Activated CD8-positive, alpha-beta memory T cell treated with anti-CD3 and anti-CD28 coated beads, Interleukin-2, amount 50 U/mL, for 4 hours (primary cell): Measurements from ENCODE around the gene OR2M2.

Source experiments
- DNase-seq: peaks from one replicate; pipeline ENCODE4 v3.0.0-alpha.2; 2020

The OR2M2 gene, protein sequence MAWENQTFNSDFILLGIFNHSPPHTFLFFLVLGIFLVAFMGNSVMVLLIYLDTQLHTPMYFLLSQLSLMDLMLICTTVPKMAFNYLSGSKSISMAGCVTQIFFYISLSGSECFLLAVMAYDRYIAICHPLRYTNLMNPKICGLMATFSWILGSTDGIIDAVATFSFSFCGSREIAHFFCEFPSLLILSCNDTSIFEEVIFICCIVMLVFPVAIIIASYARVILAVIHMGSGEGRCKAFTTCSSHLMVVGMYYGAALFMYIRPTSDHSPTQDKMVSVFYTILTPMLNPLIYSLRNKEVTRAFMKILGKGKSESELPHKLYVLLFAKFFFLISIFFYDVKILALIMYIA

DNA sequence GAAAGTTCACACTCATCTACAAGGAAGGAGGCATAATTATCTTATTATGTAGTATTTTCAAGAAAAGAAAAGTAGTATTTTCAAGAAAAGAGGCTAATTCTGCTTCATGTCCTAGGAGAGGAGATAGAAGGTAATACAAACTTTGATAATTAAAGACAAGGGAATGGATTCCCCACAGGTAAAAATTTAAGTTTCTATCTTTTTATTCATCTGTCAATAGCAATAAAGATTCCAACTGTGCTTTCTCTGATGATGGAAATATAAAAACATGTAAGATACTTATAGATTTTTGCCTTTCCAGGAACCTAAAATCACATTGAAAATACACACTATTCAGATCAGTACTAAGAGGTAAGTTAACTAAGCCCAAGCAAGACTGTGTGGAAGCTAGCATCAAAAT lies at the start of gene OR2M2:
TSS of gene OR2M2 (plus strand) at position 301 of the 400 bp plus-strand sequence. CDS start 5,165 bp downstream, outside the sequence.
- no peak for DNase-seq

DNA sequence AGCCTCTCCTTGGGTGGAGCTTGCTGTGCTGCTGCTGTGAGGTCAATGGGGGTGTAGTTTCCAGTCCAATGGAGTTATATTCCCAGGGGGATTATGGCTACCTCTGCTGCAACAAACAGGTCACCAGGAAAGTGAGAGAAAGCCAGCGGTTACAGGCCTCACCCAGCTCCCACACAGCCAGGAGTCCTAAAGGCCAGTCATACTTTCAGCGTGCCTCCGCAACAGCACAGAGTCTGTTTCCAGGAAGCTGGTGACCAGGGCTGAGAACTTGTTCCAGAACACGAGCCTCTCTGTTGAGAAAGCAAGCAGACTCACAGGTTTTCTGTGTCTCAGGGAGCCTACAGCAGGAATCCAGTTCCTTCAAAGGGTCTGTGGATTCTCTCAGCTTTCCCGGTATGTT lies 47.0 kb upstream of the OR2M2 start:
- DNase-seq: no peak

DNA sequence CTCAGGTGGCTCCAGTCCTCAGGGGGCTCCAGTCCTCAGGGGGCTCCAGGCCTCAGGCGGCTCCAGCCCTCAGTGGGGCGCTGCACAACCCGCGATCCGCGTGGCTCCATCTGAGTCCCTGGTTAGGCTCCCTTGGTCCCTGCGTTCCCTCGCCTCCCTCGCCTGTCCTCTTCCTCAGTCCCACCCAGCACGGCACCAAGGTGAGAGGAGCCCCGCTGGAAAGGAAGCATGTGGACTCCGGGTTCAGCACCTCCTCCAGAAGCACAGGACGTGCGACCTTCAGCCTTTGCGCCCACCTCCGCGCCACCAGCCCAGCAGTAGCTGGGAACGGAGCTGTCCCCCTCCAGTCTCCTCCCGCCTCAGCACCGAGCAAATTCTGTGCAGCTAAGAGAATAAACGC lies 37.8 kb upstream of the OR2M2 start:
- DNase-seq: no peak

DNA sequence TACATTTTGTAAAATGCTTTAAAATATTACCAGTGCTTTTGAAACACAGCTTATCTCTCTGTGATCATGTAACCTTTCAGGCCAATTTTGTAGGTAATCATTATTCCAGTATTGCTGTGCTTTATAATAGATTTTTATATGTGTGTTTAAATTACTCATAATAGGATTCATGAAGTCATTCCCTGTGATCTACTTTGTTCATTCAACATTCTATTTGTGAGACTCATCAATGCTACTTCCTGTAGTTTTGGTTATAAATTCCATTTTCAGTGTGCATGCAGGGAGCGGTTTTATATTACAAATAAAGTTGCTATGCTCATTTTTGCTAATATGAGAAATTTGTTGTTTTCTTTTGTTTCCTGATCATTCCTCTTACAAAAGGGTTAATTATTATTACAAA lies 33.8 kb upstream of the OR2M2 start:
- no peak for DNase-seq

DNA sequence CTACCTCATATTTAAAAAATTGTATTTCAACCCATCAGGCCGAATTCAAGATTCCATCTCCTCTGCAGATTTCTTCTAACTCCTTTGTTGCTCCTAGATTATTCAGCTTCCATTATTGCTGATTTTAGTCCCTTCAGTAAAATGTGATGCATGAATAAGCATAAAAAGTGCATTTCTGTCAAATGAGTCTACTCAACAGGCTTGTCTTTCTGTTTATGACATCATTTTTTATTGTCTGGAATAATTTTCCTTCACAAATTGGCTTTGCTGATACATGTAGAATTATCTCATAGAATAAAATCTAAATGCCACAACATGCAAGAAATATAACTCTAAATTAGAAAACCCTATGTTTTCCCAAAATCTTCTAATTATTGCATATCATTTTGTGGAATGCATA lies 31.3 kb upstream of the OR2M2 start:
- DNase-seq: no peak

DNA sequence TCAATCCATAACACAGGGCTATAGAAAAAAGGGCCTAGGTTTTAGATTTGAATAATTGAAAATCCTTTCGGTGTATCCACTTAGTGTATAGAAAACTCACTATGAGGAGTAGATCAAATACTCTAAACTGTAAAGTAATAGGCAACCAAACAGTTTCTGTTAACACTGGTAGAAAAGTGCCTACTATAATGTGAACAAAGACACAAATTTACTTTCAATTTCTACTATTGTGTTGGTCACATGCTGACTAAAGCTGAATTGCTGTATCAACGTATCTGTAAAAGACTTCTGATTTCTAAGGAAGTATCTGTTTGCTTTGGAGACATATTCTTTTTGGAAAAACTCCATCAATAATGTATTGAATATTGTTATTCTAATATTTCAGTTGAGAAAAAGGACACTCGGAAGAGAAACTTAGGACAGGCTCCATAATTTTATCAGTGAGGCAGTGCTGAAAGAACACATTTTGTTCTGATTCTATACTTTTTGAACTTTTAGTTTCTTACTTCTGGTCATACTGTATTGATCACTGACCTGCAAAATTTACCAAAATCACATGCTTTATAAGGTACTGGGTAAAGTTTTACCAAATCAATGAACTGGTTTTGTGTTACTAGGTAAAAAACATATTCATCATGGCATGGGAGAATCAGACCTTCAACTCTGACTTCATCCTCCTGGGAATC lies 30.0 kb upstream of the OR2M2 start, which contains the start of gene OR2M5:
TSS of gene OR2M5 (plus strand) at position 636 of the 686 bp plus-strand sequence. CDS start at position 636, 0 bp downstream.
- no peak for DNase-seq

DNA sequence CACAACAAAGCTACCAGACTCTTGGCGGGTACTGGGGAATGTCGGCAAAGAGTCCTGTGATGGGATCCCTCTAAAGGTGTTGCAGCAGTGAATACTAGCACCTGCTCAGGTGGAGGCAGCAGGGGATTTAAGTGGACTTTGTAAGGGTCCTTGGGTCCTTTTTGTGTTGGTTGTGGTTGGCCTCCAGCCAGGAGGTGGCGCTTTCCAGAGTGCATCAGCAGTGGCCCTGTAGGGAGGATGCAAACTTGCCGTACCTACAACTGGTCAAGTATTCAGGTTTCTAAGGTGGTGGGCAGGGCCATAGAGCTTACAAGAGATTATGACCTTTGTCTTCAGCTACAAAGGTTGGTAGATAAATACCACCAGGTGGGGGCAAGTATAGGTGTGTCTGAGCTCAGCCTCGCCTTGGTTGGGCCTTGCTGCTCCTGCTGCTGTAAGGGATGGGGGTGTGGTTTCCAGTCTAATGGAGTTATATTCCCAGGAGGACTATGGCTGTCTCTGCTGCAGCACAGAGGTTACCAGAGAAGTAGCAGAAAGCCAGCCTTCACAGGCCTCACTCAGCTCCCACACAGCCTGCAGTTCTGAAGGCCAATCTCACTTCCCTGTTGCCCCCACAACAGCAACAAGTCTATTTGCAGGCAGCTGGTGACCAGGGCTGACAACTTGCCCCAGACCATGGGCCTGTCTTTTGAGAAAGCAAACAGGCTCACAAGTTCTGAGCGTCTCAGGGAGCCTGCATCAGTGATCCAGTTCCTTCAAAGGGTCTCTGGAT lies 22.4 kb upstream of the OR2M2 start:
- DNase-seq: no peak

DNA sequence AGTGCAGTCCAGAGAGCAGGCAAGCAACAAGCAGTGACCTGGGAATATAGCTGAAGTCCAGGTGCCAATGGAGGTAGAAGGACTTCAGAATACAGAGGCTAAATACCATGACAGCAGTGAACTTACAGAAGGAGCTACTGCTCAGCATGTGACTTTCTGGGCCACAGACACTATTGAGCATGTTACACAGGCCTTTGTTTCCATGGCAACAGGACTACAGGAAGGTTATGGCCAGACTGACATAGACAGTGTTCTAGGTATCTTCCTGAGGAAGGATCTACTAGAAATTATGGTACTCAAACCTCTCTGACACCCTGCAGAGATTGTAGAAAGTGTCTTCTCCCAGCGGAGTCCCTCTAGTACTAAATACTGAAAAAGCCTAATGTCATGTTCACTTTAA lies 18.7 kb upstream of the OR2M2 start:
- no peak for DNase-seq

DNA sequence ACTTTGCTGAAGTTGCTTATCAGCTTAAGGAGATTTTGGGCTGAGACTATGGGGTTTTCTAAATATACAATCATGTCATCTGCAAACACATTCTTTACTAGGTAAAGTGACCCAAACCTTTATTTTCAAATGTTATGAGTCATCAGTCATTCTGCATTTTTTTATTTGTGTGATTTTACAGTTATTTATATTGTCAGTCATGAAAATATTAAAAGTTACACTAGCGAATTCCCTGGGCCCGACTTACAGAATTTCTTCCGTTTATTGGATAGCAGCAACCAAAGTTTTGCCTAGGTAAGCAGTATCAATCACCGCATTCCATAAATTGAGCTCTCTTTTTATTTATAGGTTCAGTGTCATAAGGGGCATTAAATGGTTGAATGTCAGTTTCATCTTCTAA lies 15.9 kb upstream of the OR2M2 start:
- DNase-seq: no peak

DNA sequence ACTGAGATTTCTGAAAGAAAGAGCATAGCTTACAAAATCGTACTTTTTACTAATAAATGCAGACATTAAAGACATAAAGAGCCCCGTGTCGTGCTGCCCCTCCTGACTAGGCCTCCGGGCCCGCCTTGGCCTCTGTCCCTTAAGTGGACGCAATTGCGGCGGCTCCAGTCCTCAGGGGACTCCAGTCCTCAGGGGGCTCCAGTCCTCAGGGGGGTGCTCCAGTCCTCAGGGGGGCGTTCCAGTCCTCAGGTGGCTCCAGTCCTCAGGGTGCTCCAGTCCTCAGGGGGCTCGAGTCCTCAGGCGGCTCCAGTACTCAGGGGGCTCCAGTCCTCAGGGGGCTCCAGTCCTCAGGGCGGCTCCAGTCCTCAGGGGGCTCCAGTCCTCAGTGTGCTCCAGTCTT lies 10.6 kb upstream of the OR2M2 start:
- DNase-seq: no peak

DNA sequence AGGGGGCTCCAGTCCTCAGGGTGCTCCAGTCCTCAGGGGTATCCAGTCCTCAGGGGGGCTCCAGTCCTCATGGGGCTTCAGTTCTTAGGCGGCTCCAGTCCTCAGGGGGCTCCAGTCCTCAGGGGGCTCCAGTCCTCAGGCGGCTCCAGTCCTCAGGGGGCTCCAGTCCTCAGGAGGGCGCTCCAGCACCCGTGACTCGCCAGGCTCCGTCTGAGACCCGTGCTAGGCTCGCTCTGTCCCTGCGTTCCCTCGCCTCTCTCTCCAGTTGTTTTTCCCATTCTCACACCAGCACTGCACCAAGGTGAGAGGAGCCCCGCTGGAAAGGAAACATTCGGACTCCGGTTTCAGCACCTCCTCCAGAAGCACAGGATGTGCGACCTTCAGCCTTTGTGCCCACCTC lies 9.4 kb upstream of the OR2M2 start:
- no peak for DNase-seq

DNA sequence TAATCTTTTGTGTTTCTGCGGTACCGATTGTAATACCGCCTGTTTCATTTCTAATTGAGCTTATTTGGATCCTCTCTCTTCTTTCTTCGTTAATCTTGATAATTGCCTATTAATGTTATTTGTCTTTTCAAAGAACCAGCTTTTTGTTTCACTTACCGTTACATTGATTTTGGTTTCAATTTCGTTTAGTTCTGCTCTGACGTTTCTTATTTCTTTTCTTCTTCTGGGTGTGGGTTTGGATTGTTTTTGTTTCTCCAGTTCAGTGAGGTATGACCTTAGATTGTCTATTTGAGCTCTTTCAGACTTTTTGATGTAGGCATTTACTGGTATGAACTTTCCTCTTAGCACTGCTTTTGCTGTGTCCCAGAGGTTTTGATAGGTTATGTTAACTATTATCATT lies 9.4 kb downstream of the OR2M2 start:
- DNase-seq: no peak

DNA sequence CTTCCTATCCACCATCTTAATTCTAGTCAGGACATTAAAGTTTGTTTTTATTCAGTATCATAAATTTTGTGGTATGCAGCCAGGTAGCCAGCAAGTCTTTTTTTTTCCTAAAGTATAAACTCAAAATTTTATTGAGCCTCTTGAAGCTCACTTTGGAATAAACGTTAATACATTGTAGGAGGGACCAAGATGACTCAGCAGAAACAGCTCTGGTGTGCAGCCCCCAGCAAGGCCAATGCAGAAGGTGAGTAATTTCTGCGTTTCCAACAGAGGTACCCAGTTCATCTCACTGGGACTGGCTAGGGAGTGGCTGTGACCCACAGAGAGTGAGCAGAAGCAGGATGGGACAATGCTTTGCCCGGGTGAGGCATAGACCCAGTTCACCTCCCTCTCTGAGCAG lies 12.7 kb downstream of the OR2M2 start:
- DNase-seq: no peak

DNA sequence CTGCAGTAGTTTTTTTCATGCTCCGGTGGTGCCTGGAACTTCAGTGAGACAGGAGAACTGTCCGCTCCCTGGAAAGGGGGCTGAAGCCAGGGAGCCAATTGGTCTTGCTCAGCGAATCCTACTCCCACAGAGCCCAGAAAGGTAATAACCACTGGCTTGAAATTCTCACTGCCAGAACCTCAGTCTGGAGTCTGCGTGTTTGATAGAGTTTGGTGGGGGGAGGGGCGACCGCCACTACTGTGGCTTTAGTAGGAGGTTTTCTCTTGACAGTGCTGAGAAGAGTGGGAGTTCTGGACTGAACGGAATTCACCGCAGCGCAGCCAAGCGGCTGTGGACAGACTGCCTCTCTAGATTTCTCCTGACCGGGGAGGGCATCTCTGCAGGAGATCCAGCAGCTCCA lies 14.4 kb downstream of the OR2M2 start:
- DNase-seq: no peak

DNA sequence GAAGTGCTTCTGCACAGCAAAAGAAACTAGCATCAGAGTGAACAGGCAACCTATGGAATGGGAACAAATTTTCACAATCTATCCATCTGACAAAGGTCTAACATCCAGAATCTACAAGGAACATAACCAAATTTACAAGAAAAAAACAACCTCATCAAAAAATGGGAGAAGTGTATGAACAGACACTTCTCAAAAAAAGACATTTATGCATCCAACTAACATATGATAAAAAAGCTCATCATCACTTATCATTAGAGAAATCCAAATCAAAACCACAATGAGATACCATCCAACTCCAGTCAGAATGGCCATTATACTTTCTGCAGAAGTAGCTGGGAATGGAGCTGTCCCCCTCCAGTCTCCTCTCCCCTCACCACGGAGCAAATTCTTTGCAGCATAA lies 19.5 kb downstream of the OR2M2 start:
- DNase-seq: no peak

DNA sequence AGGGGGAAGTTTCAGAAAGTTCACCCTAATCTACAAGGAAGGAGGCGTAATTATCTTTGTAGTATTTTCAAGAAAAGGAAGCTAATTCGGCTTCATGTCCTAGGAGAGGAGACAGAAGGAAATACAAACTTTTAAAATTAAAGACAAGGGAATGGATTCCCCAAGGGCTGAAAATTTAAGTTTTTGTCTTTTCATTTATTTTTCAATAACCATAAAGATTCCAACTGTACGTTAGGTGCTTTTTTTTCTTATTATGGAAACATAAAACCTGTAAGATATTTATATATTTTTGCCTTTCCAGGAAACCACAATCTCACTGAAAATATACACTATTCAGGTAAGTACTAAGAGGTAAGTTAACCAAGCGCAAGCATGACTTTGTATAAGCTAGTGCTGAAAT lies 22.3 kb downstream of the OR2M2 start, which contains the start of gene OR2M3:
TSS of gene OR2M3 (plus strand) at position 301 of the 400 bp plus-strand sequence. CDS start 5,803 bp downstream, outside the sequence.
- no peak for DNase-seq

DNA sequence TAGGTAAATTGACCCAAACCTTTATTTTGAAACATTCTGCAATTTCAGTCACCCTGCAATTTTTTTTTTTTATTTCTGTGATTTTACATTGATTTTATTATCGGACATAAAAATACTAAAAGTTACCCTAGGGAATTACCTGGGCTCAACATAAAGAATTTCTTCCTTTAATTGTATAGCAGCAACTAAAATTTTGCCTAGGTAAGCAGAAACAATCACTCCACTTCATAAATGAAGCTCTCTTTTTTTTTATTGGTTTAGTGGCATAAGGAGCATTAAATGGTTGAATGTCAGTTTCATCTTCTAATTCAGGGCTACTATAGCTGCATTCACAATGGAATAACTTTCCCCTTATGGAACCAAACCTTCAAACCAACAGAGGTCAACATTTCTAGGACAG lies 41.3 kb downstream of the OR2M2 start:
- DNase-seq: no peak

DNA sequence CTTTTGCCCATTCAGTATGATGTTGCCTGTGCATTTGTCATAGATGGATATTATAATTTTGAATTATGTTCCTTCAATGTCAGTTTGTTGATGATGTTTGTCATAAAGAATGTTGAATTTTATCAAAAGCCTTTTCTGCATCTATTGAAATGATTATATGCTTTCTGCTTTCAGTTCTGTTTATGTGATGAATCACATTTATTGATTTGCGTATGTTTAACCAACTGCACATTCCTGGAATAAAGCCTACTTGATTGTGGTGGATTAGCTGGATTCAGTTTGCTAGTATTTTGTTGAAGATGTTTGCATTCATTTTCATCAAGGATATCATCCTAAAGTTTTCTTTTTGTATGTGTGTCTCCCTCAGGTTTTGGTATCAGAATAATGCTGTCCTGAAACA lies 50.9 kb downstream of the OR2M2 start:
- no peak for DNase-seq

DNA sequence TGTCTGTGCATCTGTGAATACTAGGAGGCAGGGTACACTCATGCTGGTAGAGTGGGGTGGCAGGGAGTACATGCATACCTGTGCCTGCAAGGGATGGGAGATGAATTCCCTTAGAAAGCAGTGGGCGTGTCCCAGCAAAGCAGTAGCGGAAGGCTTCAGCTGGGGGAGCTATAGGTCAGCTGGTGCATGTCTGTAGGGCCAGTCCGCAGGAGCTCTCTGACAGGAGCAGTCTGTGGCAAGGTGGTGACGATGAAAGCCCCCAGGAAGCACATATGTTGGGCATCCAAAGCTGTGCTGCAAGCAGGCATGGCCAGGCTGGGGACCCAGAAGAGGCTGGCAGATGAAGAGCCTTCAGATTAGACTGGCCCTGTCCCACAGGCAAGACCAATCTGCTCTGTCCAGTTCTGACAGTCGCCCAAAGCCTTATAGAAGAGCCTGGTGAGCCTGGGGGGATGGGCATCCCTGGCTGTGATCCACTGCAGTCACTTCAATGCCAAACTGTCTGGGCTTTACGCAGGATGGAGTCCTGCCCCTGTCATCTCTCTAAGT lies 54.8 kb downstream of the OR2M2 start:
- no peak for DNase-seq
